NCI-H1105 (cell line): Measurements from ENCODE around the gene TAF1D.
"Not testable (repeated sequence)": the region's sequence is repeated elsewhere in the genome, so short reads cannot be mapped to it uniquely, and the experiment has no call there.

Experiments
- DNase-seq: peaks from one replicate; lab custom pipeline; 2025; lab: John Stamatoyannopoulos, UW

TAF1D gene

DNA sequence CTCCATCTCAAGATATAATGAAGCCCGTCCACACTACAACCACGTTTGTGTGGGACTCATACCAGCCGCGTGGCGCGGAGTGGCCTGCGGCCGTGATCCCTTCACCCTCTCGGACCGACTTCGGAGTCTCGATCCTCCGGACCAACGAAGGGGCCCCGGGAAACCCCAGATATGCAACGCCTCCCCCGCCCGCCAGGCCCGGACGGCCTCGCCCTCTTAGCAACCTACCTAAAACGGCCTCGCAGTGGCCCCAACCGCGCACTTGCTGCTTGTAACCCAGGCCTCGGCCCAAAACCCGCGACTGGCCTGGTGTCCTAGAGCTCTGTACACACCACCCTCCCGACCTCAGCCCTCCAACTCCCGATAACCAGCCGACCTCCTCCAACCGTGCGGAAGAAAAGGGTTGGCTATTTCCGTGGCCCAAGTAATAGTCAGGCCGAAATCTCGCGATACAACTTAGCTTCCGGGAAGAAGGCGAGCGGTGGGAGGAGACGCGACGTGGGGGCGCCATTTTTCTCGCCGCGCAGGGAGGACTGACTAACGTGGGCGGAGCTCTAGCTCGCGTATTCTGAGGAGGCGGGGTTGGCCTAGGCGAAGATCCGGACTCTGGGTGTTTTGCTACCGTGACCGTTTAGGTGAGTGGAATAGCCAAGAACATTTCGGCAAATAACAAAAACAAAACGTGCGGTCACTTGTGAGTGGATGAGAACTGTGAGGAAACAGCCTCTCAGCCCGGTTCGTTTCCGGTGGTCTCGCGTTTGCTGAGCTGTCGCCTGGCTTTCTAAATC, at the start of gene TAF1D, which contains the start of gene C11orf54:
Gene TAF1D, minus strand, starts transcription at position 402 of the 788 bp plus-strand sequence. CDS start 2,191 bp downstream, outside the sequence.
Gene C11orf54, plus strand, starts transcription at position 579 of the 788 bp plus-strand sequence. CDS start 5,722 bp downstream, outside the sequence.
- peak; percentile 99 for DNase-seq

DNA sequence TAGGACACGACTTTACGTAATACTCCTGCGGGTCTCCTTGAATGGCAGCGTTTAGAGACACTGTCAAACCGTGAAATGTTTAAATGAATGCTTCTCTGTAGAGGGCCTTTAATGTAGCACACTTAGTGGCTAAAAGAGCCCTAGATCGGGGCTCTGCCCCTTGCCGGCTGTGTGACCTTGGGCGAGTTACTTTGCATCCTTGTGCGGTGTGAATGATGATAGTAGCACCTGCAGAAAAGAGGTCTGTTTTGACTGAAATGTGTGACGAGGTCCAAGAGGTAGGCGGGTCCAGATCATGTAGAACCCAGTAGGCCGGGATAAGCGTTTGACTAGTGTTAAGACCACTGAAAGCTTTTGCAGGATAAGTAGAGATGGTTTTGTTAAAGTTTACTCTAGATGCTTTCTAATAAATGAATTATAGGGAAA, 43.7 kb upstream of the TAF1D start:
- peak; percentile 15 for DNase-seq

GRCh38 chr11:93784145-93784934, 43.0 kb upstream of the TAF1D start, which contains the start of gene MED17:
MED17 (plus strand) TSS chr11:93784282; CDS start chr11:93784514, 232 bp downstream.
- DNase-seq, result peak; percentile 94

DNA sequence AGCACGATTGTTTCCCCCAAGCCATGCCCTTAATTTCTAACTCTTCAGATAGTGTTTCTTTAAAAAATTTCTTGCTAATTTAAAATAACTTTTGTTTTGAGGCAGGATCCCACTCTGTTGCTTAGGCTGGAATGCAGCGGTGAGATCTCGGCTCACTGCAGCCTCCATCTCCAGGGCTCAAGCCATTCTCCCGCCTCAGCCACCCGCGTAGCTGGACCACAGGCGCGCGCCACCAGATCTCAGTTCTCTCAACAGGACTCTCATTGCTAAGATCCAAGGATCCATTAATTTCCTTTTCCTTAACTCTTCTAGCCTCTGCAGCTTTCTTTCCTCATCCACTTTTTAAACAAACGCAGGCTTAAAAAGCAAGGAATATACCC, 42.5 kb upstream of the TAF1D start:
- DNase-seq, result peak; percentile 50

DNA sequence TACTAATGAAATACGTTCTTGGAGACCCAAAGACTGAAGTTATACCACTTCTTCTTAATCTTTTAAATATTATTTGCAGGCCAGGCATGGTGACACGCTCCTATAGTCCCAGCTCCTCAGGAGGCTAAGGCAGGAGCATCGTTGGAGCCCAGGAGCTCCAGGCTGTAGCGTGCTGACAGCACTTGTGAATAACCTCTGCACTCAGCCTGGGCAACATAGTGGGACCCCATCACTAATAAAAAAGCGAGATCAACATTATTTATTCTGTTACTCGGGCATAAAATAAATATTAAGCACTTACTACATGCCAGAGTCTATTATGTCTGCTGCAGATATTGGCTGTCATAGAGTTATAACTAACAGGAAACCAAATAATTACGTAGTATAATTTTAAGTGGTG, 42.1 kb upstream of the TAF1D start:
- DNase-seq, result no peak

- DNase-seq, result no peak
These were observed 34.0 kb upstream of the TAF1D start for GRCh38 chr11:93775289-93775688.

- not testable (repeated sequence) for DNase-seq
These were observed 33.3 kb upstream of the TAF1D start for GRCh38 chr11:93774560-93774959.

DNA sequence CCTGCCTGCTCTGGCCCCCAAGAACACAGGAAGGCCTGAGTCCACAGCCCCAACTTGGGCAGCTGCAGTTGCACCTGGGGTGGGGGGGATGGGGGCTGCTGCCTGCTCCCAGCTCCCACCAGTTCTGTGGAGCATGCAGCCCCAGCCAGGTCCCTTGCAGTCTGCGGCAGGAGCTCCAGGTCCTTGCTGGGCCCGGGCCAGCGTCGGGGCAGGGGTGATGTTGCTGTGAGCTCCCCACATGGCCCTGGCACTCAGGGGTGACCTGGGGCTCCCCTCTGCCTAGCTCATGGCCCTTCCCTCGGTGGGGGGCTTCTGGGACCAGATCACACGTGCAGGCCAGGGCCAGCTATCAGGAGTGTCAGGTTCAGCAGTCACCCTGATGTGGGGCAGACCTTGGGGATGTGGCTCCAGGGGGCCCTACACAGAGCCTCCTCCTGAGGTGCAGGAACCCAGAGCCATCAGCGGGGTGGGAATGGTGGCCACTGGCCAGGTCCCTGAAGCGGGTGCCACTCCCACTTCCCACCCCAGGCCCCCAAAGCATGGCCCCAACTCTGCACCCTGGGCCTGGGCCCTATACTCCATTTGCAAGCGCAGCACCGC, 32.4 kb upstream of the TAF1D start:
- no peak for DNase-seq

- no peak for DNase-seq
These were observed 31.8 kb upstream of the TAF1D start for GRCh38 chr11:93773045-93773477.

- DNase-seq, result no peak
These were observed 30.8 kb upstream of the TAF1D start for GRCh38 chr11:93772123-93772522.

- no peak for DNase-seq
These were observed 28.9 kb upstream of the TAF1D start for GRCh38 chr11:93770160-93770559.

DNA sequence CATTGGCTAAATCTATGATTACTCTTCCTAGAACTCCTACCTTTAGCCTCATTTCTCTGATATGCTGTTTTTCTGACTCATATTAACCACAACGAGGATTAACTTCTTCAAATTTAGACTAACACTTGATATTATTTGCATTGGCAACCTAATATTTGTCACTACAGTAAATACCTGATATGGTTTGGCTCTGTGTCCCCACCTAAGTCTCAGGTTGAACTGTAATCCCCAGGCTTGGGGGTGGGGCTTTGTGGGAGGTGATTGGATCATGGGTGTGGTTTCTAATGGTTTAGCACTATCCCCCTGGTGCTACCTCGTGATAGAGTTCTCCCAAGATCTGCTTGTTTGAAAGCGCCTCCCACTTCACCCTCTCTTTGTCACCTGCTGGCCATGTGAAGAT, 25.7 kb upstream of the TAF1D start:
- no peak for DNase-seq

- no peak for DNase-seq
These were observed 25.2 kb upstream of the TAF1D start for GRCh38 chr11:93766504-93766903.

GRCh38 chr11:93765551-93765950, 24.3 kb upstream of the TAF1D start:
- no peak for DNase-seq

GRCh38 chr11:93761910-93762309, 20.6 kb upstream of the TAF1D start:
- DNase-seq, result no peak

DNA sequence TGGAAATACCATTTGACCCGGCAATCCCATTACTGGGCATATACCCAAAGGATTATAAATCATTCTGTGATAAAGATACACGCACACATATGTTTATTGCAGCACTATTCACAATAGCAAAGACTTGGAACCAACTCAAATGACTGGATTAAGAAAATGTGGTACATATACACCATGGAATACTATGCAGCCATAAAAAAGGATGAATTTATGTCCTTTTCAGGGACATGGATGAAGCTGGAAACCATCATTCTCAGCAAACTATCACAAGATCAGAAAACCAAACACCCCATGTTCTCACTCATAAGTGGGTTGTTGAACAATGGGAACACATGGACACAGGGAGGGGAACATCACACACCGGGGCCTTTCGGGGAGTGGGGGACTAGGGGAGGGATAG, 17.8 kb upstream of the TAF1D start:
- DNase-seq, result not testable (repeated sequence)

- no peak for DNase-seq
These were observed 16.9 kb upstream of the TAF1D start for GRCh38 chr11:93757924-93758865.

- no peak for DNase-seq
These were observed 16.0 kb upstream of the TAF1D start for GRCh38 chr11:93757301-93757700.

DNA sequence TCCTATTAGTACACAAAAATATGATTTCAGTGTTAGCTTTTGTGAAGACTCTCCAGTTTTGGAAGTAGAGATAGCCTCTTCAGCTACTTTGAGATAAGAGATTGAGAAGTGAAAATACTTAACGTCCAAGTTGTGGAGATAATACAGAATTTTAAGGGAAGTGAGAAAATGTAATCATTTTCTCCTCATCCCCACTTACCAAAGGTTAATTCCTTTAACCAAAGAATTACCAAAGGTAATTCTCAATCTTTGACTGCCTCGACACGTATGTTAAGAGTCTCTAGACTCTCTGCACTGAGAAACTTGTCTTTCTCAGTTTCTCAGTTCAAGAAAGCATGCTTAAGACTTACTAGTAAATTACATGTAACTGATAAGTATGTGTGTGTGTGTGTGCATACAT, 15.5 kb upstream of the TAF1D start:
- no peak for DNase-seq

- DNase-seq, result no peak
These were observed 11.9 kb upstream of the TAF1D start for GRCh38 chr11:93753241-93753640.

GRCh38 chr11:93751001-93751400, 9.7 kb upstream of the TAF1D start:
- DNase-seq, result no peak
